GM12873 (cell line): ENCODE measurements around the gene MUC4.

Experiments
- CTCF ChIP-seq: IDR thresholded peaks from 2 replicates; pipeline ENCODE4 v1.5.1; 2012; ENCODE audit warnings: low read depth, mild to moderate bottlenecking, moderate library complexity, low read length, control low read depth; ENCODE audit not compliant: insufficient read depth; ENCODE audit errors: missing control alignments

Gene MUC4

GRCh38 chr3:195754906-195755305 is 56.8 kb downstream of the MUC4 start:
- TF ChIP-seq CTCF: no peak

GRCh38 chr3:195754141-195754540 is 57.6 kb downstream of the MUC4 start:
- no peak for TF ChIP-seq CTCF

GRCh38 chr3:195753581-195753980 is 58.1 kb downstream of the MUC4 start:
- TF ChIP-seq CTCF: no peak

- no peak for TF ChIP-seq CTCF
Measured at GRCh38 chr3:195752546-195753331, 59.0 kb downstream of the MUC4 start.

GRCh38 chr3:195752066-195752465 is 59.7 kb downstream of the MUC4 start:
- TF ChIP-seq CTCF: no peak

GRCh38 chr3:195751560-195751959 is 60.2 kb downstream of the MUC4 start:
- TF ChIP-seq CTCF: no peak

GRCh38 chr3:195750797-195751520 is 60.8 kb downstream of the MUC4 start:
- no peak for TF ChIP-seq CTCF
